NCI-H748 (cell line): ENCODE data around the gene CHRNB1.
A peak's percentile ranks its signal among the peaks of the same experiment; 100 is the strongest.

ENCODE experiments used
- DNase-seq: peaks from one replicate; lab custom pipeline; 2025; ENCODE audit not compliant: unreplicated experiment; lab: John Stamatoyannopoulos, UW

Gene CHRNB1

DNA sequence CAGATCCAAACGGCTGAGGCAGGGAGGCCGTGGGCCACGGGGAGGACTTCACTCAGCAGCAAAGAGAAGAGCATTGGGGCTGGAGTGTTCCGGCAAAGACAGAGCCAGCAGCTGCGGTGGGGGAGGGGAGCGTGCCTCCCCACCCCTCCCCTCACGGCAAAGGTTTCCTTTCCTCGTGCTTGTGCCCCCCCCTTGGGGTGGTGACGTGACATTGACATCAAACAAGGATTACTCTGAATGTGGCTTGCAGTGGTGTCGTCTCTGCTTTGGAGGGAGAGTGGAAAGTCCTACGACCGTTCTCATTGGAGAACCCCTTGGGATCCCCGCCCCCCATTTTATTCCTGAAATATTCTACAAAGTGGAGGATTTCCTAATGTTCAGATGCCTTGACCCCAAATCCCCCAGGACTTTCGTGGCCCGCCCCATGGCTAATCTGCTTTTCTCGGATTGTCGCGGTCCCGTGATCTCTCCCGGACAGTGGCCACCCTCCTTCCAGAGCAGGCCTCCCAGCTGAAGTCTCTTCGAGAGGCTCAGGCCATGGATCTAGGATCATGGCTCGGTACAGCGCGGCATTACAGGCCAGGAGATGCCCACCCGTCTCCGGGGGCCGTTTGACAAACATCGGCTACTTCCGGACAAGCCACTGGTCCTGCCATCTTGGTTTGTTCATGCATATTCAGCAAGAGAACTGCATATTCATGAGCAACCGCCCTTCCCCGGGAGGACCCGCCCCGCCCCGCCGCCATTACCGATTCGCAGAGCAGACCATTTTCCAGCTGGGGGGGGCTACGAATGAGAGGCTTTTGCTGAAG, 38.6 kb downstream of the CHRNB1 start:
- peak; percentile 98 for DNase-seq

DNA sequence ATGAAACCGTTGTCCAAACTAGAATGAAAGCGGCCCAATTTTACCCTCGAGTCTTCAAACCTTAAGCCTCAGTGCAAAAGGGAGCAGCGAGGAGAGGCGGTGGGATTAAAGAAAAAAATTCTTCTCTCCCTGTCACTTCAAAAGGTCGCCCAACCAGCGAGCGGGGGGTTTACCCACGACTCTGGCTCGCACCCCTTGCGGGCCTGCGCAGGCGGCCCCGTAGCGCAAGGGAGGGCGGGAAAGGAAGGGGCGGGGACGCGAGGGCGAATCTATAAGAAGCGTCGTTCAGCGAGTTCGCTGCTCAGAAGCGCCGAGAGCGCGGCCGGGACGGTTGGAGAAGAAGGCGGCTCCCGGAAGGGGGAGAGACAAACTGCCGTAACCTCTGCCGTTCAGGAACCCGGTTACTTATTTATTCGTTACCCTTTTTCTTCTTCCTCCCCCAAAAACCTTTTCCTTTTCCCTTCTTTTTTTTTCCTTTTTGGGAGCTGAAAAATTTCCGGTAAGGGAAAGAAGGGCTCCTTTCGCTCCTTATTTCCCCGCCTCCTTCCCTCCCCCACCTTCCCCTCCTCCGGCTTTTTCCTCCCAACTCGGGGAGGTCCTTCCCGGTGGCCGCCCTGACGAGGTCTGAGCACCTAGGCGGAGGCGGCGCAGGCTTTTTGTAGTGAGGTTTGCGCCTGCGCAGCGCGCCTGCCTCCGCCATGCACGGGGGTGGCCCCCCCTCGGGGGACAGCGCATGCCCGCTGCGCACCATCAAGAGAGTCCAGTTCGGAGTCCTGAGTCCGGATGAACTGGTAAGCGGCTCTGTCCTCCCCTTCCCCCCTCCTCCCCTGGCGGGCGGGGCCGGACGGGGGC, 39.4 kb downstream of the CHRNB1 start, which contains the start of gene POLR2A:
Gene POLR2A (plus strand): TSS at position 300 of the 852 bp plus-strand sequence.
- peak; percentile 98 for DNase-seq

DNA sequence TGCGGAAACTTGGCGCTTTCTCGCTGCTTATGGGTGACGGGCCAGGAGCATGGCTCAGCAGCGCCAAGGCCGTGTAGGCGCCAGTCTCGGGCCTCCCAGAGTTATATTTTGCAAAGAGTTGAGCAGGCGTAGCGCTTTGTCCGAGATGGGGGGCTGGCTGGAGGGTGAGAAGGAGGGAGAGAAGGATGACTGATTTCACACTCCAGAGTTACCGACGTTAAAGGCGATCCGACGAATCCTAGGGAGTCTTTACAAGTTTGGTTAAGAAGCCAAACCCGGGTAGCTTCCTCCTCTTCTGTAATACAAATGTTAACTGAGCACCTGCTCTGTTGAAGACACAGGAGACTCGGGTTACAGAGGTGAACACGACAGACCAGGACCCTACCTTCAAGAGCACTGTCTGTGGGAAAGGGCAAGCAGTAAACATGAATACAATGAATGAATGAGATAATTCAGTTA, 40.1 kb downstream of the CHRNB1 start:
- DNase-seq: peak; percentile 78

DNA sequence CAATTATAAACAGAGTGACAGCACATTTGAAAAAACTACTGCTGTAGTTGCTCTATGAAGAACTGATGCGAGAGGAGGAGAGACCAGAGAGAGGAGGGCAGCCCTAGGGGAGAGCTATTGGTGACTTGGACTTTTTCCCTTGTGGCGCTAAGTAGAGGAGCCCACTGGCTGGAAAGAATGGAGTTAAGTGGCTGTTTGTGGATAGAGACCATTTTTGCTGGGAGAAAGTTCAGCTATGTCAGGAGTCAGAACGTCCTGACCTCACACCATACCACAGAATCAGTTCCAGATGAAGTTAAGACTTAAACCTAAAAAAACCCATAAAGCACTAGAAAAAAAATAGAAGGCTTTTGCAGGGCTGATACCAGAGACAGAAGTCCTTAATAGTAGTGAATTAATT, 41.3 kb downstream of the CHRNB1 start:
- no peak for DNase-seq

DNA sequence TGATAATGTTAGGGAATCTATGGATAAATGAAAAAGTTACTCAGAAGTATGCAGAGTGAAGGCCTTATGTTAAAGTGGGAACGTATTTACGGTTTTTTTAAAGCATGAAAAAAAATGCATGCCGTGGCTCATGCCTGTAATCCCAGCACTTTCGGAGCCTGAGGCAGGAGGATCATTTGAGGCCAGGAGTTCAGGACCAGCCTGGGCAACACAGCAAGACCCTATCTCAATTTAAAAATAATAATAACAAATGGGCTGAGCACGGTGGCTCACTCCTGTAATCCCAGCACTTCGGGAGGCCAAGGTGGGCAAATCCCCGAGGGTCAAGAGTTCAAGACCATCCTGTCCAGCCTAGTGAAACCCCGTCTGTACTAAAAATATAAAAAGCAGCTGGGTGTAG, 45.3 kb downstream of the CHRNB1 start:
- DNase-seq: no peak

DNA sequence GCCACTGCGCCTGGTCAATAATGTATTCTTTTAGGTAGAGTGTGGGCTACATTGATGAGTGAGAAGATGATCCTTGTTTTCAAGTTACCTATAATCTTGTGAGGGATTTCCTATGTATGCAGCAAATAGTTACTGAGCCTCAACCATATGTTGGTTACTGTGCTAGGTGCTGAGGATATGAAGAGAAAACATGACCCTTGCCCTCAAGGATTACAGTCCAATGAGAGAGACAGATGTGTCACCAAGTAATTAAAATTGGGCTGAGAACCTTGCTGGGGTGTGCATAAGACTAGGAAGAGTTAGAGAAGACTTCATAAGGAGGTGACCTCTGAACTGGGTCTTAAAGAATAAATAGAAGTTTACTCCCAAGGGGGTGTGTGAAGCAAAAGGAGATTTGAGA, 46.7 kb downstream of the CHRNB1 start:
- DNase-seq: no peak

DNA sequence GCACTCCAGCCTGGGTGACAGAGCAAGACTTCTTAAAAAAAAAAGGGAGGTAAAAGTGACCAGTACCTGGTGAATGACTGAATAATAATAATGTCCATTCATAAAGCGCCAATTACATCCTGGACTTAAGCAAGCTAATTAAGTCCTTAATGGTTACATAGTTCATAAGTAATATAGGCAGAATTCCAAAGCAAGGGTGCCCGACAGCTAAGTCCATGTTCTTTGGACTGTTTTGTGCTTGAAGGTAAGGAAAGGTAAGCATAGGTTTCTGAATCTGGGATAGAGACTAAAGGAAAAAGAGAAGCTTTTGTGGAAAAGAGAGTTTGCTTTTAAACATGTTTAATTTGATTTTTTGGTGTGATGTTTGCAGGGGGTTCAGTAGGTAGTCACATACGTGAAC, 49.1 kb downstream of the CHRNB1 start:
- no peak for DNase-seq

DNA sequence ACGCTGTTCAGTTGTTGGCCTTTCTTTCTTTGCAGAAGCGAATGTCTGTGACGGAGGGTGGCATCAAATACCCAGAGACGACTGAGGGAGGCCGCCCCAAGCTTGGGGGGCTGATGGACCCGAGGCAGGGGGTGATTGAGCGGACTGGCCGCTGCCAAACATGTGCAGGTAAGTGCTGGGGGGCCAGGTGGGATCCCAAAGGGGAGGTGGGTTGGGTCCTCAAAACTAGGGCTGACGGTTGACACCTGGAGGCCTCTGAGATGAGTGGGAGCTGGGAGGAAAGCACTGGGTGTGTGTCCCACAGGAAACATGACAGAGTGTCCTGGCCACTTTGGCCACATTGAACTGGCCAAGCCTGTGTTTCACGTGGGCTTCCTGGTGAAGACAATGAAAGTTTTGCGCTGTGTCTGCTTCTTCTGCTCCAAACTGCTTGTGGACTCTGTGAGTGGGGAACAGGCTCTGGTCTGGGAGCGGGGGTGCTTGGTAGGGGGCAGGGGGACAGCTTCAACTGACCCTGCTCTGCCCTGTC, 51.1 kb downstream of the CHRNB1 start:
- no peak for DNase-seq

DNA sequence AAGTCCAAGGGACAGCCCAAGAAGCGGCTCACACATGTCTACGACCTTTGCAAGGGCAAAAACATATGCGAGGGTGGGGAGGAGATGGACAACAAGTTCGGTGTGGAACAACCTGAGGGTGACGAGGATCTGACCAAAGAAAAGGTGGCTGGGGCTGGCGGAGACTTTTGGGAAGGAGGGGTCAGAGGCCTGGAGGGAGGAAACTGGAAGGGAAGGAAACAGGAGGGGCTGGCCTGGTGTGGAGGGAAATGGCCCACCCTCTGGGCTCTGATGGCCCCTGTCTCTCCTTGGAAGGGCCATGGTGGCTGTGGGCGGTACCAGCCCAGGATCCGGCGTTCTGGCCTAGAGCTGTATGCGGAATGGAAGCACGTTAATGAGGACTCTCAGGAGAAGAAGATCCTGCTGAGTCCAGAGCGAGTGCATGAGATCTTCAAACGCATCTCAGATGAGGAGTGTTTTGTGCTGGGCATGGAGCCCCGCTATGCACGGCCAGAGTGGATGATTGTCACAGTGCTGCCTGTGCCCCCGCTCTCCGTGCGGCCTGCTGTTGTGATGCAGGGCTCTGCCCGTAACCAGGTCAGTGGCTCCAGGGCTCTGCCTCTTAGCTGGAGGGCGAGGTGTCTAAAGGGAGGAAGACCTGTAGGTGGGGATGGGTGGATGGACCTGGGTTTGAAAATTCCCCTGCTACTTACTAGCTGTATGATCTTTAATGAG, 51.8 kb downstream of the CHRNB1 start:
- DNase-seq: no peak

DNA sequence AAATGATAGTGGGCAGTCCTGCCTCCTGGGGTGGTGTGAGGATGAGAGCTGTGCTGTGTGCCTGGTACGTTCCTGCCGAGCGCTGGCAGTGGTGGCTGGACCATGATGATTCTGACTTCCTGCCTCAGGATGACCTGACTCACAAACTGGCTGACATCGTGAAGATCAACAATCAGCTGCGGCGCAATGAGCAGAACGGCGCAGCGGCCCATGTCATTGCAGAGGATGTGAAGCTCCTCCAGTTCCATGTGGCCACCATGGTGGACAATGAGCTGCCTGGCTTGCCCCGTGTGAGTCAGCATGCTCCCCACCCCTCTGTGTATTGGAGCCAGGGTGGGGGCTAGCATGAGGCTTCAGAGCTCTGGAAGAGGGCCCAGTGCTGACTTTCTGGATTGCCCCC, 52.4 kb downstream of the CHRNB1 start:
- no peak for DNase-seq

DNA sequence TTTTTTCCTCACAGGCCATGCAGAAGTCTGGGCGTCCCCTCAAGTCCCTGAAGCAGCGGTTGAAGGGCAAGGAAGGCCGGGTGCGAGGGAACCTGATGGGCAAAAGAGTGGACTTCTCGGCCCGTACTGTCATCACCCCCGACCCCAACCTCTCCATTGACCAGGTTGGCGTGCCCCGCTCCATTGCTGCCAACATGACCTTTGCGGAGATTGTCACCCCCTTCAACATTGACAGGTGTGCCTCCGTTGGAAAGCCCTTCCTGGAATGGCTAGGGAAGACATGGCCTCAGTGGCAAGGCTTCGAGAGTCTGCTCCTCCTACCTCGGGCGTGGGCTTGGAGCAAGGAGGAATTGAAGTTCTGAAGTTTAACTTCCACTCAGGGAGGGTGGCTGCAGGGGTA, 52.8 kb downstream of the CHRNB1 start:
- no peak for DNase-seq

DNA sequence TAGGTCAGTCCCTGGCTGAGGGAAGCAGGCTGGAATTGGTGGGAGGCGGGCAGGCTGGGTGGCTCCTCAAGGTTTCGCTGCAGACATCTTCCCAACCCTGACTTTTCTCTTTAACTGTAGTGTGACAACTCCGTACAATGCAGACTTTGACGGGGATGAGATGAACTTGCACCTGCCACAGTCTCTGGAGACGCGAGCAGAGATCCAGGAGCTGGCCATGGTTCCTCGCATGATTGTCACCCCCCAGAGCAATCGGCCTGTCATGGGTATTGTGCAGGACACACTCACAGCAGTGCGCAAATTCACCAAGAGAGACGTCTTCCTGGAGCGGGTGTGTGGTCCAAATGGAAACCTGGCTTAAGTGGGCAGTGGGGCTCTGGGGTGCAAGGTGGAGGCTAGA, 54.3 kb downstream of the CHRNB1 start:
- DNase-seq: no peak

DNA sequence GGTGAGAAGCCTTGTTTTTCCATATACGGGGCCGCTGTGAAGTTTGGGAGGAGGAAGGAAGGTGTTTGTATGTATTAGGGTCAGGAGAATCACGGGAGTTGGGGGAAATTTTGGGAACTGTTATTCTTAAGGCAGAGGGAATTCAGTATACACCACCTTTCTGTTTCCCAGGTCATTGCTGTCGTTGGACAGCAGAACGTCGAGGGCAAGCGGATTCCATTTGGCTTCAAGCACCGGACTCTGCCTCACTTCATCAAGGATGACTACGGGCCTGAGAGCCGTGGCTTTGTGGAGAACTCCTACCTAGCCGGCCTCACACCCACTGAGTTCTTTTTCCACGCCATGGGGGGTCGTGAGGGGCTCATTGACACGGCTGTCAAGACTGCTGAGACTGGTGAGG, 56.9 kb downstream of the CHRNB1 start:
- no peak for DNase-seq

DNA sequence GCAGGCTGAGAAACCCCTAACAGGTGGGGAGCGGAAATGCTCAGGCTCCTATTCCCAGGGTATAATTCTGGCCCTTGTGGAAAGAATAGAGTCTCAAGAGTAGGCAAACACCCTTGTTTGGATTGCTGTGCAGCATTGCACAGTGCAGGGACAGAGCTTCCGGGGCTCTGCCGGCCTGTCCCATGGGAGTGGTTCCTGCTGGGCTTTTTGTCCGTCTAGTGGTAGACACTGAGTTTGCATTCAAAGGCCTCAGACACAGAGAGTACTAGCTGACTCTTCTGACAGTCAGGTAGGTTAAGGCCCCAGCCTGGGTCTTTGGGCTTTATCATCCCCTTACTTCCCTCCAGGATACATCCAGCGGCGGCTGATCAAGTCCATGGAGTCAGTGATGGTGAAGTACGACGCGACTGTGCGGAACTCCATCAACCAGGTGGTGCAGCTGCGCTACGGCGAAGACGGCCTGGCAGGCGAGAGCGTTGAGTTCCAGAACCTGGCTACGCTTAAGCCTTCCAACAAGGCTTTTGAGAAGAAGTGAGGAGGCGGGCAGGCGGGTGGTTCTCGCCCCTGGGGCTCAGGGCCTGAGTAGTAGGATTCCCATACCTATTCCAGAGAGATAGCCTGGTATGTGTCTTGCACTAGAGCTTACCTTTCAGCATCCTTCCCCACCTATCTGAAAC, 57.4 kb downstream of the CHRNB1 start:
- no peak for DNase-seq

DNA sequence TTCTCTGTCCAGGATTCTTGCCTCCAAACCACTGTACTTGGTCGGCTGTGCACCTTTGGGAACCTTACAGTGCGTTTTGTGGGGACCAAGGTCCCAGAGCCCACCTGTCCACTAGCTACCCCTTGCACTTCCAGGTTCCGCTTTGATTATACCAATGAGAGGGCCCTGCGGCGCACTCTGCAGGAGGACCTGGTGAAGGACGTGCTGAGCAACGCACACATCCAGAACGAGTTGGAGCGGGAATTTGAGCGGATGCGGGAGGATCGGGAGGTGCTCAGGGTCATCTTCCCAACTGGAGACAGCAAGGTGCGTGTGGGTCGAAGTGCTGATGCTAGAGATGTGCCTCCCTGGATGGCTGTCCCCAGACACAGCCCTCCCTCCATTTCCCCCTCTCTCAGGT, 58.1 kb downstream of the CHRNB1 start:
- DNase-seq: no peak

DNA sequence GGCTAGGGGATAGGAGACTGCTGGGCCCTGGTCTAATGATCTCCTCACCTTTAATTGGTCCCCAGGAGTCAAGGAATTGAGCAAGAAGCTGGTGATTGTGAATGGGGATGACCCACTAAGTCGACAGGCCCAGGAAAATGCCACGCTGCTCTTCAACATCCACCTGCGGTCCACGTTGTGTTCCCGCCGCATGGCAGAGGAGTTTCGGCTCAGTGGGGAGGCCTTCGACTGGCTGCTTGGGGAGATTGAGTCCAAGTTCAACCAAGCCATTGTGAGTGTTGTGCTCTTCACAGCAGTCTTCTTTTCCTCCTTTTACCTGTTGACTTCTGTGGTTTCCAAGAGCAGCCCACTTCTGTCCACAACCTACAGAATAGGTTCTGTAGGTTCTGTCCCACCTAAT, 58.7 kb downstream of the CHRNB1 start:
- no peak for DNase-seq
